Measurements from ENCODE around the gene HIVEP3. TPM values are rescaled to one million over a fixed set of nuclear protein-coding genes. Genes with fewer than 3 reads are reported as not detected.
"Not testable (repeated sequence)": the region's sequence is repeated elsewhere in the genome, so short reads cannot be mapped to it uniquely, and the experiment has no call there.

The HIVEP3 gene
- total RNA-seq, 1 experiment from 2014 or later: 0.32 TPM

- in situ Hi-C loops (cut with HindIII; ENCODE audit: low pct_unique_long_range_greater_than_20kb, low sequenced_read_pairs): no loop called here
- no peak for DNase-seq (ENCODE audit: low read depth, low spot score)
Observed at GRCh38 chr1:41931578-41931977, 12.9 kb upstream of the HIVEP3 start.

DNA sequence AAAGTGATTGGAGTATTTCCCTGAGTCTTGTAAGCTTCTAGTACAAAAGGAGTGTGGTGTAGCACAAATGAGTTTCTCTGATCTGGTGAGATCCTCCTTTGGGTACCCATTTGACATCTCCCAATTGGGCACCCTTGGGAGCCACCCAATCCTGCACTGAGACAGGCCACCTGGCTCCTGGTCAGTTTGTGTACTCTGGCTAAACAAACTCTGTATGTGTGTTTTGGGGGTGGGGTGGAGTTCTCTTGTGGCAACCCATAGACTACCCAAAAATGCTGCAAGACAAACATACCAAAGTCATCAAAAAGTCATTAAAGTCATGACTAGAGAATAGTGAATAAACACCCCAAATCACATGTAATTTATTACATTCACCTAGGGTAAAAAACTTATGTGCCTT lies 8.4 kb upstream of the HIVEP3 start:
- in situ Hi-C loops (cut with HindIII; ENCODE audit: low pct_unique_long_range_greater_than_20kb, low sequenced_read_pairs): no loop called here
- DNase-seq (ENCODE audit: low read depth, low spot score): no peak

DNA sequence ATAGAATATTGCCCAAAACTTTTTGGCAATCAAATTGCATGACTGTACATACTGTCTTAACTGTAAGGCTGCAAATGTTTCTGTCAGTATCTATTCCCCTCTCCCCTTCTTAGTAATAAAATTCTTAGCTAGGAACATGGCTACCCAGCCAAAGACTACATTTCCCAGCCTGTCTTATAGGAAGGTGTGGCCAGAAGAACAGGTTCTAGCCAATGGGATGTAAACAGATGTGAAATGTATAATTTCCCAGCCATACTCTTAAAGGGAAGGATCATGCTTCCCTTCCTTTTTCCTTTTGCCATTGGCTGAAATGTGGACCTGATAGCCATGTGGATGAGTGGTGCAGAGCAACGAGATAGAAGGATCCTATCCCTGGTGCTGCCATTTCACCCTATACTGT lies 7.0 kb upstream of the HIVEP3 start:
- in situ Hi-C loops (cut with HindIII; ENCODE audit: low pct_unique_long_range_greater_than_20kb, low sequenced_read_pairs): no loop called here
- peak; percentile 57 for DNase-seq (ENCODE audit: low read depth, low spot score)

DNA sequence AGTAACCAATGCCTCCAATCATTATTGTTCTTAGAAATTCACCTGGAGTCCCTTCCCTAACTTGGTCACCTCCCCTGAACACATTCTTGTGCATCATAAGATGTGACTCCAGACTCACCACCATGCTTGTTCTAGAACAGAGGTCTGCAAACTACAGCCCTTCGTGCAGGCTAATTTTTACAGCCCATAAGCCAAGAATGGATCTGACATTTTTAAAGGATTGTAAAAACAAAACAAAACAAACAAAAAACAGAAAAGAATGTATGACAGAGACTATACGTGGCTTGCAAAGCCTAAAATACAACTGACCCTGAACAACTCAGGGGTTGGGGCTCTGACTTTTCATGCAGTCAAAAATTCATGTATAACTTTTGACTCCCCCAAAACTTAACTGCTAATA lies 6.2 kb upstream of the HIVEP3 start:
- no peak for DNase-seq (ENCODE audit: low read depth, low spot score)
- in situ Hi-C loops (cut with HindIII; ENCODE audit: low pct_unique_long_range_greater_than_20kb, low sequenced_read_pairs): no loop called here

DNA sequence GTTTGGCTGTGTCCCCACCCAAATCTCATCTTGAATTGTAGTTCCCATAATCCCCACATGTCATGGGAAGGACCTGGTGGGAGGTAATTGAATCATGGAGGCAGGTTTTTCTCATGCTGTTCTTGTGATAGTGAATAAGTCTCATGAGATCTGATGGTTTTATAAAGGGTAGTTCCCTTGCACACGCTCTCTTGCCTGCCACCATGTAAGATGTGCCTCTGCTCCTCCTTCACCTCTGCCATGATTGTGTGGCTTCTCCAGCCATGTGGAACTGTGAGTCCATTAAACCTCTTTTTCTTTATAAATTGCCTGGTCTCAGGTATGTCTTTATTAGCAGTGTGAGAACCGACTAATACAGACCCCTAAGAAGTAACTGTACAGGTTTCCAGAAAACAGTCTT lies 2.5 kb upstream of the HIVEP3 start:
- DNase-seq (ENCODE audit: low read depth, low spot score); in situ Hi-C loops (cut with HindIII; ENCODE audit: low pct_unique_long_range_greater_than_20kb, low sequenced_read_pairs): not testable (repeated sequence)

GRCh38 chr1:41920658-41921057 lies 1.9 kb upstream of the HIVEP3 start:
- in situ Hi-C loops (cut with HindIII; ENCODE audit: low pct_unique_long_range_greater_than_20kb, low sequenced_read_pairs): no loop called here
- DNase-seq (ENCODE audit: low read depth, low spot score): no peak

- DNase-seq (ENCODE audit: low read depth, low spot score): no peak
- in situ Hi-C loops (cut with HindIII; ENCODE audit: low pct_unique_long_range_greater_than_20kb, low sequenced_read_pairs): no loop called here
Observed at GRCh38 chr1:41919764-41920397, 1.2 kb upstream of the HIVEP3 start.

GRCh38 chr1:41919131-41919530 lies 409 bp upstream of the HIVEP3 start:
- no peak for DNase-seq (ENCODE audit: low read depth, low spot score)
- in situ Hi-C loops (cut with HindIII; ENCODE audit: low pct_unique_long_range_greater_than_20kb, low sequenced_read_pairs): no loop called here

GRCh38 chr1:41917835-41918449 lies 780 bp downstream of the HIVEP3 start:
- in situ Hi-C loops (cut with HindIII; ENCODE audit: low pct_unique_long_range_greater_than_20kb, low sequenced_read_pairs): no loop called here
- peak; percentile 13 for DNase-seq (ENCODE audit: low read depth, low spot score)

DNA sequence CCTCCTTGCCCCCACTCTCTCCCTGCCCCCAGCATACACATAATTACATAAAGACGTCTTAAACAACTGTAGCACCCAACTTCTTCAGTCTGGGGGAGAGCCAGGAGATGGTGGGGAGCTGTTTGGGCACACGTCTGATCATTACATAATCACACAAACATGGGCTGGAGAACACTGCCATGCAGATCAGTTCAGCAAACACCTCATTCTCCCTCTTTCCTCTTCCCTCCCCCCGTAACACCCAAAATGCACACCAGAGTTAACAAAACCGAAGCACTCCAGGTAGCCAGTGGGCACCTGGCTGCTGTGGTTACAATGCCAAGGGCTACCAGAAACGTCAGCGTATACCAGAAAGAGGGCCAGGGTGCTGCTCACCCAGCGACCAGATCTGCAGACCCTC lies 1.6 kb downstream of the HIVEP3 start:
- no peak for DNase-seq (ENCODE audit: low read depth, low spot score)
- in situ Hi-C loops (cut with HindIII; ENCODE audit: low pct_unique_long_range_greater_than_20kb, low sequenced_read_pairs): no loop called here

GRCh38 chr1:41915786-41916571 lies 2.7 kb downstream of the HIVEP3 start:
- DNase-seq (ENCODE audit: low read depth, low spot score): no peak
- in situ Hi-C loops (cut with HindIII; ENCODE audit: low pct_unique_long_range_greater_than_20kb, low sequenced_read_pairs): no loop called here

GRCh38 chr1:41914516-41914915 lies 4.2 kb downstream of the HIVEP3 start:
- in situ Hi-C loops (cut with HindIII; ENCODE audit: low pct_unique_long_range_greater_than_20kb, low sequenced_read_pairs): no loop called here
- no peak for DNase-seq (ENCODE audit: low read depth, low spot score)

GRCh38 chr1:41913014-41913413 lies 5.7 kb downstream of the HIVEP3 start:
- no peak for DNase-seq (ENCODE audit: low read depth, low spot score)
- in situ Hi-C loops (cut with HindIII; ENCODE audit: low pct_unique_long_range_greater_than_20kb, low sequenced_read_pairs): no loop called here

DNA sequence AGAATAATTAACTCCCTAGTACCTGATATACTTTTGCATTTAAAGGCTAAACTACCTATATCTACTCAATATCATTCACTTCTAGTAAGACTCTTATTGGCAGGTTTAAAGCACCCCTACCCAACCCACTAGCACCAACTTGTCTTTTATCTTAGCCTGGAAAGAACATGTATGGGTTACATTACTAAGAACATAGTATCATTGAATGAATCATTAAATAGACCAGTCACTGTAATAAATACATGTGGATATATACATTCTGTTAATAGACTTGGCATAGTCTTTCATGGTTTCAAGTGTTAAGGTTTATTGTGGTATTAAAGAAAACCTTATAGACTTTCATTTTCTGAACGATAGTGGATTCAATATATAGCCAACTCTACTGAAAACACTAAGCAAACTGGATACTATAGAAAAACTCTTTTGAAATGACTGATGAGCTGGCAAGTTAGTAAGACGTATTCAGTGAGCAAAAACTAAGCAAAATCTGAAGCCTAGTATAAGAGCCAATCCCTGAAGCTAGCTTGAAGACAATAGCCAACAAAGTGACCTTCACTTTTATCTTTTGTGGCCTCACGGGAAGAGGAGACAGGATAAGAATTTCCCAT lies 10.3 kb downstream of the HIVEP3 start:
- DNase-seq (ENCODE audit: low read depth, low spot score): no peak
- in situ Hi-C loops (cut with HindIII; ENCODE audit: low pct_unique_long_range_greater_than_20kb, low sequenced_read_pairs): no loop called here

GRCh38 chr1:41907446-41907845 lies 11.3 kb downstream of the HIVEP3 start:
- in situ Hi-C loops (cut with HindIII; ENCODE audit: low pct_unique_long_range_greater_than_20kb, low sequenced_read_pairs): no loop called here
- no peak for DNase-seq (ENCODE audit: low read depth, low spot score)

DNA sequence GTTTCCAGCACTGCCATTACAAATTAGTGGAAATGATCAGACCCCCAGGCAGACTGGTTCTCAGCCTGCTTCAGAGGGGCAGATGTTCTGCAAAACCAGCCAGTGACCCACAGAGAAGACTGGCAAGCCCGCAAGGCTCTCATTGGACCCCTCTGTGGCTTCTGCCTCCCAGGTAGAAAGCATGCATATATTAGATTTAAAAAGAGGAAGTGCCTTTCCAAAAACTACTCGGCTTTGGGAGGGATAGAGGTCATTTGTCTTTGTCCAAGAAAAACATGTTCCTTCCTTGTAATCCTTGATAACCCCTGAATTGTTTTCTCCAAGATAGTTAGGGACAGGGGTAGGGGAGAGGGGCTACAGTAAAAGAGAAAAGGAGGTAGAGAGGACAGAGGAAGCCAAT lies 11.8 kb downstream of the HIVEP3 start:
- no peak for DNase-seq (ENCODE audit: low read depth, low spot score)
- in situ Hi-C loops (cut with HindIII; ENCODE audit: low pct_unique_long_range_greater_than_20kb, low sequenced_read_pairs): no loop called here

DNA sequence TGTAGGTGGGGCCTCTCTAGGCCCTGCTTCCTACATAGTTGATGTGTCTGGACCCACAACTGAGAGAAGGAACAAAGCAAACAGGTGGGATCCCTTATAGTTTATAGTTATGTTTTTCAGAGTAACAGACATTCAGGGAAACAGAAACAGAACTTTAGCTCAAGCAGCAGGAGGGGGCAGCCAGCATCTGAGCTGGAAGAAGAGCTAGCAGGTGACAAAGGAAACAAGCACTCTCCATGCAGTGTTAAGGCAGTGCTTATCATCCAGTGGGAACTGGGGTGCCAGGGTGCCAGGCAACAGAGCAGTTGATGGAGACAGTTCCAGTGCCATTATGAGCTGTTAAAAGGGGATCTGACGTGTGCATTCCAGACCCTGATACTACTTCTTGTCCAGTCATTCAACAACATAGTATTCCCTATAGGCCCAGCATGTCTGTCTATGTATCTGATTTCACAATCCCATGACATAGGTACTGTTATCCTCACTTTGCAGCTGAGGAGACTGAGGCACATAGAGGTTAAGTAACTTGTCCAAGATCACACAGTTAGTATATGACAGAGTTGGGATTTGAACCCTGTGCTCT lies 13.5 kb downstream of the HIVEP3 start:
- in situ Hi-C loops (cut with HindIII; ENCODE audit: low pct_unique_long_range_greater_than_20kb, low sequenced_read_pairs): no loop called here
- no peak for DNase-seq (ENCODE audit: low read depth, low spot score)

DNA sequence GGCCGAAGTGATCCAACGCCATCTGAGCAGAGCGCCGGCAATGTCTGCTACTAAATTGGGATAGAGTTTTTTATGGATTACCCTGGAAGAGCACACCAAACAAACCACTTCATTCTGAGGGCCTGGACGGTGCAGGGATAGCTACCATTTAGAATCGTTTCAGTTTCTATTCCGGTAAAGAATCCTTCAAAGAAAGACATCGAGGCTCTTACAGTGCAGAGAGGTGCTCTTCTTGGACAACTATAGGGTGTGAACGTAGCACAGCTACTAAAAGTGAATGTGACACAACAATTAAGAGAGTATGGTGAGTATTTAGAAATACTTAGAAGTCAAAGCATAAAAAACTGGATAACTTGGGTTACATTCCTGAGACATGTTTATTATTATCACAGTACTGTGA lies 16.1 kb downstream of the HIVEP3 start:
- in situ Hi-C loops (cut with HindIII; ENCODE audit: low pct_unique_long_range_greater_than_20kb, low sequenced_read_pairs): no loop called here
- DNase-seq (ENCODE audit: low read depth, low spot score): no peak
